GM19397 (cell line): ENCODE data around the gene MIA3.

ENCODE experiments used
- ATAC-seq: cut with Tn5 transposase; IDR thresholded peaks from one replicate; pipeline ENCODE4 v1.9.1; 2021; ENCODE audit warnings: mild to moderate bottlenecking, moderate library complexity; ENCODE audit not compliant: unreplicated experiment

The MIA3 gene

DNA sequence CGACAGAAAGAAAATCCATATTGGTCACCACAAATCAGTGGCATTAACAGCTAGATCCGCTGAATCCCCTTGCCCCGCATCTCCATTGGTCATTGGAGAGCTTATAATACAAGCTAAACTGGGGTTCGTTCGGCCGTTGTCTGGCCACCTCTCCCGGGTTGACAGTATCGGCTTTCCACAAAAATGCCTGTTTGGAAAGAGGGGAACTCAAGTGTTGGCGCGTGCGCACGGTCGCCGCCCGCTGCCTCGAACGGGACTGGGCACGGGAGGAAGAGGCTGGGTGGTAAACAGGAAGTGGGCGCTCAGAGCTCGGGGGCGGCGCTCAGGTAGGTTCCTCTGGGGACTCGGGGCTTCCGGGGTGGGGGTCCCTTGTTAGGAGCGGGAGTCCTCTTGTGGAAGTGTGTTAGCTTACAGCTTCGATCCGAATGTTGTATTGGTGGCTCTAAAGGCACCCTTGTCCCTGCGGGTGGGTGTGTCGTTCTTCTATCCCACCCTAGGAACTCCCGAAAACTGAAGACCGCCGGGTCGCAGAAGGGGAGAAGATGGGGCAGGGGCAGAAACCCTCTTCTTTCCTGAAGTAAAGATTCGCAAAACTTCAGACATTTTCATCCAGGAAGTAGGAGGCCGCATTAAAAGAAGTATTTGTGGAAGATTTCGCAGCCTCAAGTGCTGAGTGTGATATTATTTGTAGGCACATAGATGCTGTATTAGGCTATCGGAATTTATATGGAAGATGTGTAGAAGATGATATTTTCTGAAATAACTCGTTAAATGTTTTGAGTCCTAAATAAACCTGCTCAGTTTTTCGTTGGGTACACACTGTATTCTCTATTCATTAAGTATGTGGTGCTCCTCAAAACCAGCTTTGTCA, 95.4 kb downstream of the MIA3 start:
- peak; percentile 63 for ATAC-seq

DNA sequence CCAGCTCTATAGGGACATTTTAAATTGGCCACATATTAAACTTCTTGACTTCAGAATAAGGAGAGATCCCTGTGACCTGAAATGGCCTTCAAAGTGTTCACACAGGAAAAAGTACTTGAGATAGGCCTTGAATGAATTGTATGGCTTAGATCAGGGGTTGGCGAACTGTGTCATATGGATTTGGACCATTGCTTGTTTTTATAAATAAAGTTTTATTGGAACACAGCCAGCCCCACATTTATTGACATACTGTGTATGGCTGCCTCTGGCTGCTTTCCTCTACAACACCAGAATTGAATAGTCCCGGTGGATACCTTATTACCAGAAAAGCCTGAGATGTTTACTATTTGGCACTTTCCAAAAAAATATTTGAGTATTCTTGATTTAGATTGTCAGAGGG, 98.5 kb downstream of the MIA3 start:
- ATAC-seq = no peak
